Uterus (tissue), 2 donors: Measurements from ENCODE around the gene PIK3C2G.

Experiments used
- POLR2A ChIP-seq, 2 donors: fragments of 450-650 bp; IDR thresholded peaks; one replicate each; pipeline ENCODE4 v1.6.1; 2016; ENCODE audit warnings: antibody characterized with exemption in 2 of 2, mild to moderate bottlenecking in 1 of 2, moderate library complexity in 1 of 2
- TF ChIP-seq, protein P1 (sequence below), 4 experiments: fragments of 200-600 bp in 2 of 4; fragments of 450-650 bp in 2 of 4; sonication (generic) in 2 of 4; IDR thresholded peaks; one replicate each; pipeline ENCODE4 v1.5.1; 2016 to 2019; ENCODE audit warnings: antibody characterized with exemption in 4 of 4, mild to moderate bottlenecking in 2 of 4, moderate library complexity in 1 of 4

DNA sequence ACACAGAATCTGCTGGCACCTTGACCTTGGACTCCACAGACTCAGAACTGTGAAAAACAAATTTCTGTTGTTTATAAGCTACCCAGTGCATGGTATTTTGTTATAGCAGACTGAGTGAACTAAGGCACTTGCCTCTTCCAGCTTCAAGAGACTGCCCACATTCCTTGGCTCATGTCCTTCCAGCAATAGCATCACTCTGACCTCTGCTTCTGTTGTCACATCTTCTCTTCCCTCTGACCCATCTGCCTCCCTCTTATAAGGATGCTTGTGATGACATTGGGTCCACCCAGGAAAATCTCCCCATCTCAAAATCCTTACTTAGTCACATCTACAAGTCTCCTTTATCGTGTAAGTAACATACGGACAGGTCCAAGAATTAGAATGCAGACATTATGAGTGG, 200.4 kb downstream of the PIK3C2G start:
- TF ChIP-seq, protein P1, sequence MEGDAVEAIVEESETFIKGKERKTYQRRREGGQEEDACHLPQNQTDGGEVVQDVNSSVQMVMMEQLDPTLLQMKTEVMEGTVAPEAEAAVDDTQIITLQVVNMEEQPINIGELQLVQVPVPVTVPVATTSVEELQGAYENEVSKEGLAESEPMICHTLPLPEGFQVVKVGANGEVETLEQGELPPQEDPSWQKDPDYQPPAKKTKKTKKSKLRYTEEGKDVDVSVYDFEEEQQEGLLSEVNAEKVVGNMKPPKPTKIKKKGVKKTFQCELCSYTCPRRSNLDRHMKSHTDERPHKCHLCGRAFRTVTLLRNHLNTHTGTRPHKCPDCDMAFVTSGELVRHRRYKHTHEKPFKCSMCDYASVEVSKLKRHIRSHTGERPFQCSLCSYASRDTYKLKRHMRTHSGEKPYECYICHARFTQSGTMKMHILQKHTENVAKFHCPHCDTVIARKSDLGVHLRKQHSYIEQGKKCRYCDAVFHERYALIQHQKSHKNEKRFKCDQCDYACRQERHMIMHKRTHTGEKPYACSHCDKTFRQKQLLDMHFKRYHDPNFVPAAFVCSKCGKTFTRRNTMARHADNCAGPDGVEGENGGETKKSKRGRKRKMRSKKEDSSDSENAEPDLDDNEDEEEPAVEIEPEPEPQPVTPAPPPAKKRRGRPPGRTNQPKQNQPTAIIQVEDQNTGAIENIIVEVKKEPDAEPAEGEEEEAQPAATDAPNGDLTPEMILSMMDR (IDR thresholded peaks at IDR 0.05), result no peak
- TF ChIP-seq POLR2A (IDR thresholded peaks at IDR 0.05), result no peak
